GM18499 (cell line): Measurements from ENCODE around the gene FGFBP3.

Experiments used
- ATAC-seq: cut with Tn5 transposase; IDR thresholded peaks from one replicate; pipeline ENCODE4 v1.9.1; 2021; ENCODE audit warnings: moderate number of reproducible peaks; ENCODE audit not compliant: insufficient read depth, unreplicated experiment

FGFBP3 gene, protein sequence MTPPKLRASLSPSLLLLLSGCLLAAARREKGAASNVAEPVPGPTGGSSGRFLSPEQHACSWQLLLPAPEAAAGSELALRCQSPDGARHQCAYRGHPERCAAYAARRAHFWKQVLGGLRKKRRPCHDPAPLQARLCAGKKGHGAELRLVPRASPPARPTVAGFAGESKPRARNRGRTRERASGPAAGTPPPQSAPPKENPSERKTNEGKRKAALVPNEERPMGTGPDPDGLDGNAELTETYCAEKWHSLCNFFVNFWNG

DNA sequence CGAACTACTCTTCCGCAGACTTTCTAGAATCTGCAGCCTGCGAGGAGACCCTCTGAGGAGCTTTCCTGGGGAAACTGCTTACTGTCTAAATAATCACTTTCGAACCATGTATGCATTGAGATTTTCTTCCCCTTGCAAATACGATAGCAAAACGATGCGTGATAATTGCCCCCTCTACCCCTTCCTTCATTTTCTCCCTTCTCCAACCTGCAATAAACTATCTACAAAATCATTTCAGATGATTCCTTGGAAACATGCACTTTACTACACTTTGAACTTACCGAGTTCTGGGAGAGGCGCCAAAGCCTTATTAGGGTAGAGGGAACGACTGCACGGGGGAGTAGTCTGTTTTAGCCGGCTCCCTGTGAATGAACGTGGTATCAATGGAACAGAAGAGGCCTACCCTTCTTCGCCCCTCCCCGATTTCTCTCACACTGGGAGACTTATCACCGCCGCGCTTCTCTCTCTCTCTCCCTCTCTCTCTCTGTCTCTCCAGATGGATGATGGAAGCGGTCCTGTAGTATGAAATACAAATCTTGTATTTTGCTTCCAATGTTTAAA lies at the start of gene FGFBP3:
FGFBP3 (minus strand) TSS at position 370 of the 561 bp plus-strand sequence. CDS start 517 bp downstream, outside the sequence.
- no peak for ATAC-seq

DNA sequence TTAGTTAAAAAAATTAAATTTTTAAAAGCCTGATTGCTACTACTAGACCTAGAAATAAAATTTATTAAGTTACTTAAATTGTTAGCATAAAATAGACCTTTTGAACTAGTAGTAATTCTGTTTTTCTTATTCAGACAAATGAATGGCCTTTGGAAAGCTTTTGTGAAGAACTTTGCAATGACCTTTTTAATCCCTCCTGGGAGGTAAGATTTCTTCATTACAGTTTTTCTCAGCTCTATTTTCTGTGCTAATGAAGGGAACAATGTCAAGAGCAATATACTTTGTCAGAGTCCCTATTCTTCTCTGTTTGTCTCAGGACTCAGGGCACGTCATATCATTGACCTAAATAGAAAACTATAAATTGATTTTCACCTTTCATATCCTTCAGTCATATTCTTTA lies 47.8 kb upstream of the FGFBP3 start:
- no peak for ATAC-seq

DNA sequence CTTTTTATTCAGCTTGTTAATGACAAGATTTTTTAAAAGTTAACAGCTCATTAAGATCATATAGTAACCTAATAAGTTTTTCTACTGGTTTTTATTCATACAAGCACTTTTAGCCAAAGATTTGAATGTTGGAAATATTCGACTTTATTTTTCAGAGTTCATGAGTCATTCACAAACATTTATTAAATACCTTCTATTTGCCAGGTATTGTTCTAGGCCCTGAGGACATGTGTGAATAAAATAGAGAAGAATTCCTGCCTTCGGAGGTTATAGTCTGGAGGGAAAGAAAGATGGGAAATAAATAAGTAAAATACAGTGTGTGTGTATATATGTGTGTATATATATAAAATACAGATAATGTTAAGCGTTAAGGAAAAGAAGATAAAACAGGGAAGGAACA lies 45.8 kb upstream of the FGFBP3 start:
- no peak for ATAC-seq

DNA sequence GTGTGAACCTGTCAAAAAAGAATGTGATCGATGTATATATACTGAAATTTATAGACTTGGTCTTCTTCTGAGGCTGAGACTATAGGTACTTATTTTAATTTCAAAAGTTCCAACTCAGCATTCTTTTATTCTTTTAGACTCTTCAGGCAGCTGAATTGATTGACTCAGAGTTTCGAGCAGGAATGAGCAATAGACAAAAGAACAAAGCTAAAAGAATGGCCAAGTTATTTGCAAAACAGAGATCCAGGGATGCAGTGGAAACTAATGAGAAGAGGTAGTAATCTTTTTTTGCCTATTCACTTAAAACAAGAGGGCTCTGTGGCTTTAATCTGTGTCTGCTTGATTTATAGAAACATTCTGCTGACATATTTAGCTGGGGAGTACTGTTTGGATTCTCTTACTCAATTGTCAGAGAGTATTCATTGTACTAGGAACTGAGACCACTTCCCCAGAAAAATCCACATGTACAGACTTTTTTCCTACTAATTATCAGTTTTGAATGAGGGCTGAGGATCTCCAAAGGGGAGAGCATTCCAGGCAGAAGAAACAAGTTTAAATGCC lies 44.4 kb upstream of the FGFBP3 start:
- ATAC-seq: no peak

DNA sequence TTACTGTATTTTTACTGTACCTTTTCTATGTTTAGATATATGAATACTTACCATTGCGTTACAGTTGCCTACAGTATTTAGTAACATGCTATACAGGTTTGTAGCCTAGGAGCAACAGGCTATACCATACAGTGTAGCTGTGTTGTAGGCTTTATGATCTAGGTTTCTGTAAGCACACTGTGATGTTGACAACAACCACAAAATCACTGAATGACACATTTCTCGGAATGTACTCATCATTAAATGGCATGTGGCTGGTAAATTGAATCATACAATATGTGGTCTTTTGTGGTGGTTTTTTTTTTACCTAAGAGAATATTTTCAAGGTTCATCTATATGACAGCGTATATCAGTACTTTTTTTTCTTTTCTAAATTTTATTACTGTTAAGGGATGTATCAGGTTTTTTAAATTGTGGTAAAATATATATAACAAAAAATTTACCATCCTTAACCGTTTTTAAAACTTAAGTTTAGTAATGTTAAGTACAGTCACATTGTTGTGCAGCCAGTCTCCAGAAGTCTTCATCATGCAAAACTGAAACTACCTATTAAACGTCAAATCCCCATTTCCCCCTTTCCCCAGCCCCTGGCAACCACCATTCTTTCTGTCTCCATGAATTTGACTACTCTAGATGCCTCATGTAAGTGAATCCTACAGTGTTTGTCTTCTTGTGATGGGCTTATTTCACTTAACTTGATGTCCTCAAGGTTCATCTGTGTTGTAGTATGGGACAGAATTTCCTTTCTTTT lies 35.8 kb upstream of the FGFBP3 start:
- ATAC-seq: peak; percentile 77

DNA sequence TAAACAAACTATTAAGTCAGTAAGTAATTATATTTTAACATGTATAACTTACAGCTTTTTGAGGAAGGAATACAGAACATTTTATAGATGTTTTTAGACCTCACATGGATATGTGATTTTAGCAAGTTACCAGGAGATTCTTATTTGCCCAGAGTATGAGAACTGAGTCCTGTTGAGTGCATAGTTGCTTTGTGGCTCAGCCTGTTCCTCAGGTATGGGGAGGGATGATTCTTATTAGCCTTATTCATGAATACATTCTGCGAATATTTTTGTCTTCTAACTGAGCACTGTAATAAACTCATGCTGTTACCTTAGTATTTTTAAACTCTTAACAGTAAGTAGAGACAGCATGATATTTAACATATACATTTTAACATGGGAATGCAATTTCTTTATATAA lies 32.1 kb upstream of the FGFBP3 start:
- no peak for ATAC-seq

DNA sequence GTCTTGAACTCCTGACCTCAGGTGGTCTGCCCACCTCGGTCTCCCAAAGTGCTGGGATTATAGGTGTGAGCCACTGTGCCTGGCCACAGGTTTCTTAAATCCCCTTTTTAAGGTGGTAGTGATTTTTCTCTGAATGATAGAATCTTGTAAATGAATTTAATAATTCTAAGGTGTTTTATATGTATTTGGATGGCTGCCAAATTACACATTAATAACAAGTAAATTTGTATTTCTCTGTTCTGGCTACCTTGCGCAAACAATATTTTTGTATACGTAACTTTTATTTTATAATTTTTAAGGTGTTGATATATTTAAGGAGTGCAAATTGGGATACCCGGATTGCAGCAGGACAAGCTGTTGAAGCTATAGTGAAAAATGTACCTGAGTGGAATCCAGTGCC lies 30.4 kb upstream of the FGFBP3 start:
- no peak for ATAC-seq

DNA sequence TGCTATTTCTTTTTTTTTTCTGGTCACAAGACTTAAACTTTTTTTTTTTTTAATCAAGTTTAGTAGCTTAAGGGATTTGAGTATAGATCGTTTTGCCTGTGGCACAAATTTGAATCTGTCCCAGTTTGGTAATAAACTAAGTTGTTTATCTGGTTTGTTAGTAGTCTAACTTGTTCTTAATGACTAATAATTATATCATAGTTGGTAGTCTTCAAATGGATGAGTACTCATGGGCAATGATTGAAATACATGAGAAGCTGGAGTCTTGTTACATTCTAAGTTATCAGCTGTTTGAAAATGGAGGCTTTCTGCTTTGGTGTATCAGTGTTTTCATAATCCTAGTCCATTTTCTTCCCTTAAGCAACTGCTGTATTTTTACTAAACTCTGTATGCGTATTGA lies 26.6 kb upstream of the FGFBP3 start:
- ATAC-seq: no peak

DNA sequence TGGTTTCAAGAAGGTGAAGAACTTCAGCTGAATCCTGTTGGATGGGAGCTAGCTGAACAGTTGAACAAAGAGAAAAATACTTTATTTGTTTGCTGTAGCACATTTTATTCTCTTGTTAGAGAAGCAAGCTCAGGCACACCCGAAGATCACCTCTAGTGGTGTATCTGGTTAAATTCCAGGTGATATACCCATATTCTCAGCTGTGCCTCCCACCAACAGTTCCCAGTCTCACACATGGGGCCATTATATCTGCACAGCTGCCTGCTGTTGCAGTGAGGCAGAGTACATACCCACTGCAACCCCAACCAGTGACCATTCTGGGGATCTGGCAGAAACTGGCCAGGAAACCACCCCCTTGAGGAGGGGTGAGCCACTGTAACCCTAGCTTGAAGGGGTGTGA lies 23.5 kb upstream of the FGFBP3 start:
- ATAC-seq: no peak

DNA sequence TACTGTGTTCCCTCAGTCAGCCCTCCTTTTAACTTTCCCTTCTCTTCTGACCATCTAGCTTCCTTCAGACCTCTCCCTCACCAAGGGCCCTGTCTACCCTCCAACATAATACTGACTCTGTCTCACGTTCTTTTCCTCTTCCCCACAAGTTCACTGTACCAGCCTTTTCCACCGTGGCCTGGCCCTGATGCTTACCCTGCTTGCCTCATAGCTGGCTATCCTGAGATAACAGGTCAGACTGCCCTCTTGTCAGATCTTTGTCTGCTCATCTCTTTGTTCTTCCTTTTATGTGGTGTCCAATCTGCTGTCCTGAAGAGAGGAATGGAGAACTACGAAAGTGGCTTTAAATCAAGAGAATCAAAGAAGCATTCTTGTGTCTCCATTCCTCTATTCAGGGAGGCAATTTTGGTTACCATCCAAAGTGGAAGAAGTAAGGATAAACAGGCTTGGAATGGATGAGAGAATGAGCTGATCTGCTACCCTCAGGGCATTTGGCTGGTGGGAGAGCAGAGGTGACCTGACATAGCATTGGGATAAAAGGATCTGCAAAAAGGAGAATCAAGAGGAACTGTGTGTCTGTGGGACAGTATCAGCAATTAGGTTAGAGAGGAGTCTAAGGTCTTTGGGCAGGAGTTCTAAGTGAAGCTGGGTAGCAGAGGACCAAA lies 22.4 kb upstream of the FGFBP3 start:
- no peak for ATAC-seq

DNA sequence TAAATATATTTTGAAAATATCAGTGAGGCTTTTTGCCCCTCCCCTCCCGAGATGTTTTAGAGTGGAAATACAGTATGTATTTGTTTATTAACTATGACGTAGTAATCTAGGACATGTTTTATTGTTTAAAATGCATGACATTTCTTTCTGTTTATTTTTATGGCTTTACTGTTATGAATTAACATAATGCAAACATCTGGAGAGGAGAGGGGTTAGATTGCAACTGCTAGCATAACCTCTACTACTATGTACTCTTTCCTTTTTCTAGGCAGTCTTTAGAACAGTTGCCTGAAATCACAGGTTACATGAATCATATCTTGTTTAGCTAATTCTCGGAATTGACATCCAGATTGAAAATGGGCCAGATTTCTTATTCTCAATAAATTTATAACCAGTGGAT lies 21.7 kb upstream of the FGFBP3 start:
- ATAC-seq: no peak

DNA sequence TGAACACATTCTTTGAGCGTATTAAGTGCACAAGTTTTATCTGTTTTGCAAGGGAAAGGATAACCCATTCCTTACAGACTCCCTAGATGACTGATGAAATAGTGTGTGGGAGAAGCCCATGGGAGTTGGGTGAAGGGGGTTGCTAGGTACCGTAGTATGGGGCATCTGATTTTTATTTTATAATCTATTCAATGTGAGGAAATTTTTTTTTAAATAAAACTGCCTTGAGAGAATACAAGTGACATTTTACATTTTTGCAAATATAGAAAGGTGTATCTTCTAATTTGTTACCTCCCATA lies 15.7 kb upstream of the FGFBP3 start:
- no peak for ATAC-seq

DNA sequence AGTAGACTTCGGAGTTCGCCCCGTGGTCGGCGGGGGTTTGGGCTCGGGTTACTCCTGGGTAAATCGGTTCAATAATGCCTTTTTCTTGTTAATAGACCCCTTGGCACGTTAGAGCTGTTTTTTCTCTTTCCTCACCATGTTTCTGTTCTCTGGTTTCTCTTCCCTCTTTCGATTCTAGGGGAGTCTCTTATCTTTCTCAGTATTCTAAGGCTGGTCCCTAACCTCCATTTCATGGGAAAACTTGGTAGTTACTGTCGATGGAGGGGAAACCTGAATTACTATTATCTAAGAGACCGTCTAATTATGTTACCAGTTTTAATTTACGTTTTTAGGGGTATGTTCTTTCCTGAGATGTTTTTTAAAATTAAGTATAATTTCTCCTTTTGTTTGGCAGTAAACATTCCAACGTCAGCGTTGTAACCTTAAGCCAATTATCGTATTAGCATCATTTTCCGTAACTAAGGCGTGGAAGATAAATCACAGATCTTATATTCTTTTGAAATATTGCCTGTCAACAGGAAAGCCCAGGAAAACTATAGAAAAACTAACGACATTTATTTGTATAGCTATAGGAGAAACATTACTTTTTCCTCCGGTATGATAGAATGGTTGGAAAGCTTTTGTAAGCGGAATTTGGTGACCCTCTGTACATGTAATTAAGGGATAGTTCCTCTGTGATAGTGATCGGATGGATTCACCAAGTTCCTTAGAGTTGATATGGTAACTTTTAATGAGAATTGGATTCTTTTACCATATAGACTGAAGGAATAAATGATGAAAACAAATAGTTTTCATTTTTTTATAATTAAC lies 15.1 kb upstream of the FGFBP3 start:
- peak; percentile 14 for ATAC-seq

DNA sequence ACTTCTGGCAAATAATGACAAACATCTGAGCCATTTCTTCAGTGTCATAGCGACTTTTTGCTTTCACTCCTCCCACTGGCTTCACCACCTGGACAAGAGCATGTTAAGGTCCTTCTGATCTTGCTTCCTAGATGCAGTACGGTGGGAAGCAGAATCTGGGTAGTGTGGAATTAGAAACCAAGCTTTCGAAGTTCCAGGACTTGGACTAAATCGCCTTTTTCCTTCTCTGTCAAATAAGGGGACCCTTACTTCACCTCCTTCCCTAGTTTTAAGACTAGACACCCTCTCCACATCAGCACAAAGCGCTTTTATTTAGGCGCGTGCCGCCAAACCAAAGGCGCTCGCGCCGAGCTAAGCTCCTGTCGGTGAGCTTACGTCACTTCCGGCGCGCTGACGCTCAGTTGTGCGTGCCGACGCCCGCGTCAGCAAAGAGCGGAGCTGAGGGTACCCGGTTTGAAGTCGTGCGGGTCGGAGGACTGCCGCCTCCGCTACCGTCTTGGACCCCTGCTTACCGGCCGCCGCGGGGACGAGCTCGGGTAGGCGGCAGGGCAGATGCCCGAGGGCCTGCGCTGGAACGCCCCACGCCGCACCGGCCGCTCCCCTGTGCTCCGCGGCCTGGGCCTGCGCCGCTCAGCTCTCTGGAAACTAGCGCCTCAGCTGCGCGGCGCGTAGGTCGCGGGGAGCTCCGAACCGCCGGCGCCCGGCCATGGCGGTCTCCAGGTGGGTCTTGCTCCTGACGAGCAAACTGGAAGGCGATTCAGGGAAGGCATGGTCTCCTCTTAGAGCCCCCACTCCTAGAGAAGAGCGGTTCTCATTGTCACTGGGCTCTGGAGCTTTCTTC lies 14.3 kb upstream of the FGFBP3 start, which contains the start of gene BTAF1:
BTAF1 (plus strand) TSS at position 400 of the 841 bp plus-strand sequence; CDS start at position 707, 307 bp downstream.
- ATAC-seq: peak; percentile 88

DNA sequence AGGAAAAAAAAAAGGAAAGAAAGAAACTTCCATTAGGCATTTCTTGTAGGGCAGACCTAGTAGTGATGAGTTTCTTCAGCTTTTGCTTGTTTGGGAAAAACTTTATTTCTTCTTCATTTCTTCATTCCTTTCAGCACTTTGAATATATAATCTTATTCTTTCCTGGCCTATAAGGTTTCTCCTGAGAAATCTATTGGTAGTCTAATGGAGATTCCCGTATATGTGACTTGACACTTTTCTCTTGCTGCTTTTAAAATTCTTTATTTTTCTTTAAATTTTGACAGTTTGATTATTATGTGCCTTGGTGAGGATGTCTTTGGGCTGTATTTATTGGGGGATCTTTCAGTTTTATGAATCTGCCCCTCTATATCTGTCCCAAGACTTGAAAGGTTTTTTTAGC lies 10.4 kb upstream of the FGFBP3 start:
- no peak for ATAC-seq

DNA sequence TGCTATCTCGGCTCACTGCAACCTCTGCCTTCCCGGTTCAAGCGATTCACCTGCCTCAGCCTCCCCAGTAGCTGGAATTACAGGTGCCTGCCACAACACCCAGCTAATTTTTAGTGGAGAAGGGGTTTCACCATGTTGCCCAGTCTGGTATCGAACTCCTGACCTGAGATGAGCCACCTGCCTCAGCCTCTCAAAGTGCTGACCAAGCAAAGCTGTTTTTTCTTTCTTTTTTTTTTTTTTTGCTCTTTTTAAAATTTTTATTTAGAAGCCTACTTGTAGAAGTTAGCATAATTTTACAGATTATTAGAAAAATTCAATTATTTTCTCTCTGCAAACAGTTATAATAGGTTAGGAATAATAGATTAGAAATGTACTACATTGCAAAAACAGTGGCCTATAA lies 1.2 kb upstream of the FGFBP3 start:
- no peak for ATAC-seq

DNA sequence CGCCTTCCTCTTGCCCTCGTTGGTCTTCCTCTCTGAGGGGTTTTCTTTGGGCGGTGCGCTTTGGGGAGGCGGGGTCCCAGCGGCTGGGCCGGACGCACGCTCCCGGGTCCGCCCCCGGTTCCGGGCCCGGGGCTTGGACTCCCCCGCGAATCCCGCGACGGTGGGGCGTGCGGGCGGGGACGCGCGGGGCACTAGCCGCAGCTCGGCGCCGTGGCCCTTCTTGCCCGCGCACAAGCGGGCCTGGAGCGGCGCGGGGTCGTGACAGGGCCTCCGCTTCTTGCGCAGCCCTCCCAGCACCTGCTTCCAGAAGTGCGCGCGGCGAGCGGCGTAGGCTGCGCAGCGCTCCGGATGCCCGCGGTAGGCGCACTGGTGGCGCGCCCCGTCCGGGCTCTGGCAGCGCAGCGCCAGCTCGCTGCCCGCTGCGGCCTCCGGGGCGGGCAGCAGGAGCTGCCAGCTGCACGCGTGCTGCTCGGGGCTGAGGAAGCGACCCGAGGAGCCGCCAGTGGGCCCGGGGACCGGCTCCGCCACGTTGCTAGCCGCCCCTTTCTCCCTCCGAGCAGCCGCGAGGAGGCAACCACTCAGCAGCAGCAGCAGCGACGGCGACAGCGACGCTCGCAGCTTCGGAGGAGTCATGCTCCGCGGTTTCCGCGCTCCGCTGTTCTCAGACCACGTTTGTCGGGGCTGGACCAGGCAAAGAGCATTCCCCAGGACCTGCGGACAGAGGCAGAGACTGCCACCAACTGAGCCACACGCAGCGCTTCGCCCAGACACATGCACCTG lies 759 bp downstream of the FGFBP3 start:
- peak; percentile 76 for ATAC-seq

DNA sequence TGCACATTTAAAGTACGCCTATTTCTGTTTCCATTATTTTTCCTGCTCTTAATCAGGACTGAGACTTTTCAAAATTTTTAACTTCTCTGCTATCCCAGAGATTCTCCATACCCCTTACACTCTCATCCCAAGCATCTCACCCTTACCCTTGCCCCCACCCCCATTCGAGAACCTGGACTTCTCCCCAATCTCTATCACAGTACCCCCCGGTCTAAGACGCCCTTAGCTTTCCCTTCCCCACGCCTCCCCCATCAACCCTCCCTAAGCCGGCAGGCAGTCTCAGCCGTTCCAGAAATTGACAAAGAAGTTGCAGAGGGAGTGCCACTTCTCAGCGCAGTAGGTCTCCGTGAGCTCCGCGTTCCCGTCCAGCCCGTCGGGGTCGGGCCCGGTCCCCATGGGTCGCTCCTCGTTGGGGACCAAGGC lies 1.4 kb downstream of the FGFBP3 start:
- no peak for ATAC-seq
